ACHN (cell line): ENCODE measurements around the gene GSAP.

Experiments used
- DNase-seq: peaks from one replicate; pipeline ENCODE4 v3.0.0-alpha.2; 2015
- in situ Hi-C: cut with HindIII; loops from 2 replicates; pipeline ENCODE4 v1.10.0; 2017; ENCODE audit warnings: low sequenced_read_pairs, low pct_ligation_motif_present, low pct_unique_long_range_greater_than_20kb

GSAP gene

GRCh38 chr7:77320137-77320536 lies 96.0 kb downstream of the GSAP start:
- in situ Hi-C loops: no loop called here
- DNase-seq: no peak

DNA sequence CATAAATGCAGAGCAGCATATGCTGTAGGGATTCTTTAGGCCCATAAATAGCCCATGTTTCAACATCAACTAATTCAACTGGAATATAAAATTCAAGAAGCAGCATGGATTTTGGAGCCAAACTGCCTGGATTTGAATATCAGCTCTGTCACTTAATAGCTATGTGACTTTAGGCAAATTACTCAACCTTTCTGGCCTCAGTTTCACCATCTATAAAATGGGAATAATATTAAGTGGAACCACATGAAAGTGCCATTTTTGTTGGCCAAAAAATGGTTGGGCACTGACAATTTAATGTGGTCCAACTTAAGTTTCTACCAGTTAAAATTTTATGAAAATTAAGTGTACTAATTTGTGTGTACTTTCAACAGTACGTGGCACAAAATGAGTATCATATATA lies 98.1 kb downstream of the GSAP start:
- in situ Hi-C loops: no loop called here
- DNase-seq: no peak

GRCh38 chr7:77316219-77316978 lies 99.8 kb downstream of the GSAP start:
- in situ Hi-C loops: no loop called here
- DNase-seq: no peak

GRCh38 chr7:77315182-77315591 lies 101.0 kb downstream of the GSAP start:
- no peak for DNase-seq
- in situ Hi-C loops: no loop called here

GRCh38 chr7:77313876-77314480 lies 102.2 kb downstream of the GSAP start:
- in situ Hi-C loops: no loop called here

DNA sequence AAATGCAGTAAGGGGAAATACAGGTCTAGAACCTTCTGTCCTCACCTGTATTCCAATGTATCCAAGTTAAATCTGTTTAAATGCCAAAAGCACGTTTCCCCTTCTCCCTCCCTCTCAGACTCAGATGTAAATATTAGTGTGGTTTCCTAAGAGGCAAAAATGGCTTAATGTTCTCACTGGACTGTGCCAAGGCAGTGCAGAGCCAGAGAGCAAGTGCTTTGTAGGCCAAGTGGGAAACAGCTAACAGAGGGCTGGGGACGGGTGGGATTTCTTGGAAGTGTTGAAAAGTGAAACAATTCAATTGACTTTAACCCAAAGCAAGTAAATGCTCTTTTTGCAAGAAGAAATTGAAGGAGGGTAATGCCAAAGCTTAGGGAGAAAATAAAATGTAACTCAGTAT lies 103.1 kb downstream of the GSAP start:
- no peak for DNase-seq
- in situ Hi-C loops: no loop called here

More at GRCh38 chr7:77313876-77314480, 102.2 kb downstream of the GSAP start:
- DNase-seq: no peak

DNA sequence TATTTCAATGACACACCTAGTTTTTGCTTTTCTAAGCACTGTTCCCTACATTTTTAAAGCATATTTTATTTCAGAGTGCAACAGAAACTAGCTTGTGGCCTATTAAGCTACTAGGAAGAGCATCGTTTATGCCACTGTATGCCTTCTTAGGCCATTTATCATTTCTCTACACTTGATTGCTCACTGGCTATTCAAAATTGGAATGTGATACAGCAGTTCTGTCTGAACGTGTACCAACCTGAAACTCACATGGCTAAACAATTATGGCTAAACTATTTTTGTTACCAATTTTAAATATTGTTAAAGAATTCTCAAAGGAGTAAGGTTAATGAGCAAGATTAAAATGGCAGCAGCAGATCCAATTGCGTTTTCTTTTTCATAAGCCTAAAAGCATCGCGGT lies 105.2 kb downstream of the GSAP start:
- no peak for DNase-seq
- in situ Hi-C loops: no loop called here

DNA sequence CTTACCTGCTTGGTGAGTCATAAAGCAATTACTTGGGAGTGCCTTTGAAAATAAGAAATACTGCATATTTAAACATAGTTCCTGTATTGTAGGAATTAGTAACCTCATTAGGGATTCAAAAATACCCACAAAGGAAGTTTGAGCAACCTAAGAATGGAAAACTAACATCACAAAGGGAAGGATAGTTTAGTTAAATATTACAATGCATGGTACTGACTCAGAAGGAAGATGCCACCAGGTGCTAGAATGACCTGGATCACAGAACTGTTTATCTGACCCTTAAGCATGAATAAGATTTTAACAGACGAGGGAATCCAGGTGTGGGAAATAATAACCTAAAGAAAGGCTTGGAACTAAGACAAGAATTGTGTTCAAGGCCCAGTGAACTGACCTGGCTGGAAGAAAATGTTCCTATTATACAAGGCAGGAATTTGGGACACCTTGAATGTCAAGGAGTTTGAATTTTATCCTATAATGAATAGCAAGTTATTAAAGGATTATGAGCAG lies 106.4 kb downstream of the GSAP start:
- in situ Hi-C loops: no loop called here
- DNase-seq: no peak

DNA sequence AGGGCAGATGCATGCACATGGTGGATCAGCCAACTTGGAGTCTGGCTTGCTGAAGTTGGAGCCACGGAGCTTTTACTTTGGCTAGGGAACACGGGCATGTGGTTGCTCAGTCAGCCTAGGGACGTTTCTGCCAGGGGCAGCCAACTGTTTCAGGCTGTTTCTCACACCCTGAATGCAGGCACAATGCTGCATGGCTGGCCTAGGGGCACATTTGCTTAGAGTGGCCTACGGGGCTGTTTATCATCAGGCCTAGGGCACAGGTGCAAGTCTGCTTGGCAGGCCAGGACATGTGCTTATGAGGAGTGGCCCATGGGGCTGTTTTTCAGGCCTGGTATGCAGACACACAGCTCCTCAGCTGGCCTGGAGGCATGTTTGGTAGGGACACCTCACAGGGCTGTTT lies 107.4 kb downstream of the GSAP start:
- DNase-seq: no peak
- in situ Hi-C loops: no loop called here

GRCh38 chr7:77306231-77307067 lies 109.7 kb downstream of the GSAP start:
- no peak for DNase-seq
- in situ Hi-C loops: no loop called here

GRCh38 chr7:77295549-77295948 lies 120.6 kb downstream of the GSAP start:
- DNase-seq: no peak
- in situ Hi-C loops: no loop called here

DNA sequence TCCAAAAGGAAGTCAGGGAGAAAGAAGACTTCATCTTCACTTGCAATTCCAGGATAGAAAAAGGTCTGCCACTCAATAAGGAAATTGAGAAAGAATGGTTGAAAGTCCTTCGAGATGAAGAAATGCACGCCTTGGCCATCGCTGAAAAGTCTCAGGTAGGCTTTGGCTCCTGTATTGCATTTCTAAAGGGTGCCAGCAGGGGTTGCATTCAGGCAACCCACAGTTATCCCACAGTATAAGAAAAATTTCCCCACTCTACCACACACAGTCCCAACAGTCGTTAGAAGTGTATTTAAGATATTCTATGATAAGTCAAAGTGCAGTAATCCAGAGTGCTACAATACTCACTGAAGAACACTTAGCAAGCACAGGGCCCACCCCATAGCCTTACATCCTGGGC lies 123.1 kb downstream of the GSAP start:
- in situ Hi-C loops: no loop called here
- DNase-seq: no peak

- DNase-seq: no peak
- in situ Hi-C loops: no loop called here
These were observed 125.7 kb downstream of the GSAP start for GRCh38 chr7:77290425-77290824.

- no peak for DNase-seq
- in situ Hi-C loops: no loop called here
These were observed 126.8 kb downstream of the GSAP start for GRCh38 chr7:77289387-77289786.

- in situ Hi-C loops: no loop called here
- no peak for DNase-seq
These were observed 127.4 kb downstream of the GSAP start for GRCh38 chr7:77288676-77289320.

DNA sequence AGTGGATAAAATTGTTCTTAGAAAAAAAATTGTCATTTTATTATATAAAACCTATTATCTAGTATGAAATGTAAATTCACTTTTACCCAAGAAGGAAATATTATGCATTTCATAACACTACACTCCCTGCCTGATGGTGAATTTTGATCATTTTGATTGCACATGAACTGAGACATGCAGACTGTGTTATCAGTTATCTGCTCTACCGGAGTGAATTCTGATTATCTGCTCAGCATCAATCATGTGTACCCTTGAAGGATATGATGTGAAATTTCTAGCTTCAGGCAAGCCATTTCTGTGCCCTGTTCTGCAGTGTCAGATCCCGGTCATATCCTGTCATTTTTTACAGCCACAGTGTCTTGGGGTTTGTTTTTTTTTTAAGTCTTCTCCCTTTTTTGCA lies 131.5 kb downstream of the GSAP start:
- no peak for DNase-seq
- in situ Hi-C loops: no loop called here

GRCh38 chr7:77284005-77284404 lies 132.1 kb downstream of the GSAP start:
- no peak for DNase-seq
- in situ Hi-C loops: no loop called here

GRCh38 chr7:77282897-77283296 lies 133.3 kb downstream of the GSAP start:
- in situ Hi-C loops: no loop called here
- no peak for DNase-seq
